Neutrophil (primary cell): ENCODE results near the gene ASPG.
A peak's percentile ranks its signal among the peaks of the same experiment; 100 is the strongest.

Experiments used
- H3K27ac ChIP-seq: fragments of 200-600 bp; sonication (generic); 2 replicates; pipeline ENCODE4 v1.5.1; 2016; ENCODE audit warnings: mild to moderate bottlenecking, moderate library complexity
- H3K27me3 ChIP-seq: fragments of 200-600 bp; sonication (generic); 2 replicates; pipeline ENCODE4 v1.6.0; 2016; ENCODE audit warnings: mild to moderate bottlenecking
- H3K36me3 ChIP-seq: fragments of 200-600 bp; sonication (generic); 2 replicates; pipeline ENCODE4 v1.5.1; 2017
- H3K4me1 ChIP-seq, 2 experiments: fragments of 200-600 bp in 1 of 2; sonication (generic) in 1 of 2; 1 replicate in 1 of 2; 2 replicates in 1 of 2; pipeline versions ENCODE4 v1.5.1 to v1.6.1; 2013 to 2016; ENCODE audit warnings: low read depth in 1 of 2, low read length in 1 of 2, mild to moderate bottlenecking in 1 of 2, moderate library complexity in 1 of 2; ENCODE audit not compliant: control insufficient read depth in 1 of 2, insufficient read depth in 1 of 2
- H3K4me3 ChIP-seq, 2 experiments: fragments of 200-600 bp in 1 of 2; sonication (generic) in 1 of 2; 1 replicate in 1 of 2; 2 replicates in 1 of 2; pipeline ENCODE4 v1.5.1; 2013 to 2016; ENCODE audit warnings: low read depth in 1 of 2, low read length in 1 of 2, mild to moderate bottlenecking in 1 of 2, moderate library complexity in 1 of 2
- H3K9me3 ChIP-seq: fragments of 200-600 bp; sonication (generic); 2 replicates; pipeline ENCODE4 v1.5.1; 2016
- CTCF ChIP-seq: fragments of 200-600 bp; sonication (generic); IDR thresholded peaks from 2 replicates; pipeline ENCODE4 v1.5.1; 2016; ENCODE audit warnings: antibody characterized with exemption

The ASPG gene

GRCh38 chr14:104135121-104135903, 49.8 kb downstream of the ASPG start:
- Histone ChIP-seq H3K27ac (no peak overlapping the region), H3K4me3 (no peak overlapping the region), H3K36me3 (no peaks in the 10 kb centered on the region), H3K27me3 (peaks cover 91% of the 10 kb centered on the region), H3K9me3 (no peaks in the 10 kb centered on the region), H3K4me1 (peaks cover 7 to 13% of the 10 kb centered on the region in 2 experiments)
- TF ChIP-seq CTCF = no peak

DNA sequence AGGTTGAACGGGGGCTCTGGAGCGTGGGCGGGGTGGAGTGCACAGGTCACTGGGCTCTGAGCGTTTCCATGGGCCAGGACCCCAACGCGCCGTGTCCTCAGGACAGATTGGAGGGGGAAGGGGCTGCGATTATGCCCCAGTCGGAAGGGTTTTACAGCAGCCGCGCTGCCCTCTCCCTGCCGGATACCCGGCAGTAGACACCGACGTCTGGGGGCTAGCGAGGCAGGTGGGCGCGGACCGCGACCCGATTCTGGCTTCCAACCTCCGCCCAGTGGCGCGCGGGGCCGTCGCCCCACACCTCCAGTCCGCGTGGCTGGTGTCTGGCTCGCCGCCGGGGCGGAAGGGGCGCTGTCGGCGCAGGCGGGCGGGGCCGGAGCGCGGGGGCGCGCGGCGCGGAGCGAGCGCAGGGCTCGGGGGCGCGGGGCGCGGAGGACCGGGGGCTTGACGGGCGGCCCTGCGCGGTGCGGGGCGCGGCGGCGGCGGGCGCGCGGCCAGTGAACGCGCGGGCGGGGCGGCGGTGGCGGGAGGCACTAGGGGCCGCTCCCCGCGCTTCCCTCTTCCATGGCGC, 50.5 kb downstream of the ASPG start:
- no peak overlapping the region for H3K27ac ChIP-seq
- TF ChIP-seq CTCF = no peak
- H3K36me3 ChIP-seq = no peaks in the 10 kb centered on the region
- peaks cover 98% of the 10 kb centered on the region for H3K27me3 ChIP-seq
- no peaks in the 10 kb centered on the region for H3K9me3 ChIP-seq
- H3K4me1 ChIP-seq = peaks cover 7 to 13% of the 10 kb centered on the region in 2 experiments
- H3K4me3 ChIP-seq = no peak overlapping the region

- H3K27me3 ChIP-seq = peaks cover 98% of the 10 kb centered on the region
- no peaks in the 10 kb centered on the region for H3K9me3 ChIP-seq
- no peak for TF ChIP-seq CTCF
- H3K36me3 ChIP-seq = no peaks in the 10 kb centered on the region
- H3K27ac ChIP-seq = no peak overlapping the region
- no peak overlapping the region for H3K4me3 ChIP-seq
- H3K4me1 ChIP-seq = peaks cover 7 to 13% of the 10 kb centered on the region in 2 experiments
These were observed 51.2 kb downstream of the ASPG start for GRCh38 chr14:104136472-104137296.

GRCh38 chr14:104137297-104138097, 52.0 kb downstream of the ASPG start:
- Histone ChIP-seq H3K4me3 (peak overlapping the region in 1 of 2 experiments; percentile 22), H3K27ac (no peak overlapping the region), H3K36me3 (no peaks in the 10 kb centered on the region), H3K4me1 (peaks cover 7 to 13% of the 10 kb centered on the region in 2 experiments), H3K9me3 (no peaks in the 10 kb centered on the region), H3K27me3 (peaks cover 95% of the 10 kb centered on the region)
- TF ChIP-seq CTCF = no peak

- TF ChIP-seq CTCF = no peak
- Histone ChIP-seq H3K4me3 (peak within 1 kb of the TSS in 1 of 2 experiments; percentile 22), H3K27me3 (peaks cover 89% of the 10 kb centered on the region), H3K9me3 (no peaks in the 10 kb centered on the region), H3K36me3 (no peaks in the 10 kb centered on the region), H3K27ac (no peak within 1 kb of the TSS), H3K4me1 (peaks cover 7 to 13% of the 10 kb centered on the region in 2 experiments)
These were observed 52.7 kb downstream of the ASPG start, which contains the start of gene KIF26A for GRCh38 chr14:104138098-104138717. Gene KIF26A (plus strand): TSS chr14:104138587. CDS start chr14:104138723, 136 bp downstream.
